HG03460 (cell line): Measurements from ENCODE around the gene ANGPTL7.
"Not testable (repeated sequence)": the region's sequence is repeated elsewhere in the genome, so short reads cannot be mapped to it uniquely, and the experiment has no call there.

ENCODE experiments used
- ATAC-seq: cut with Tn5 transposase; IDR thresholded peaks from one replicate; pipeline ENCODE4 v1.9.1; 2021; ENCODE audit not compliant: unreplicated experiment

The ANGPTL7 gene

DNA sequence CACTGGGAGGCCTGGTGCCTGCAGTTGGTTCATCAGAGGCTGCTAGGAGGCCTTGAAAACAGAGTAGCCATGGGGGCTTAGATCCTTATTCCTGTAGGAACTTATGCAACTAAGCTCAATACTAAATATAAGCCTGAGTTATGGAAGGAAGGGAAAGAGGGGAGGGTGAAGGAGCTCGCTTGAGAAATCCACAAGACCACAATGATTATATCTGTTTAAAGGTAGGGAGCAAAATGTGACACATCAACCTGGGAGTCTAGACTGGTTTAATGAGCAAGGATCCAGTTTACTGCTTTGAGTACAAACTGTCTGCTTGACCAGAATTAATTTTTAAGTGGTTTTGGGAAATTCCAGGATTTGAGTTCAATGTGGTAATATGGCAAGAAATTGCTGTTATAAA, 20.4 kb upstream of the ANGPTL7 start:
- ATAC-seq, result no peak

DNA sequence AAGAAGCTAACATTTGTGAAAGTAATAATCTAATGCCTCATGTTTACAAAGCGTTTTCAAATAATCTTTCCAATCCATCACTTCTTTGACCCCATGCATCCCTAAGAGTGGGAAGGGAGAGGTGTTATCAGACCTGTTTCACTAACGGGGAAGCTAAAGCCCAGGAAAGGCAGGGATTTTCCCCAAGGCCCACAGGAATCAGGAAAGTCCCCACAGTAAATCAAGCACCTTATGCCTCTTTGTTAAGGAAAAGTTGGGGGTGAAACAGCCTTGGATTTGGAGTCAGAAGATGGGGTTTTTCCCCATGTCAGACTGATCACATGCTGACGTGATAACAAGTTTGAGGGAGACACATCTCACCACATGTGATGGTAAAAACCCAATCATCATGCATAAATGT, 20.0 kb upstream of the ANGPTL7 start:
- ATAC-seq, result no peak

DNA sequence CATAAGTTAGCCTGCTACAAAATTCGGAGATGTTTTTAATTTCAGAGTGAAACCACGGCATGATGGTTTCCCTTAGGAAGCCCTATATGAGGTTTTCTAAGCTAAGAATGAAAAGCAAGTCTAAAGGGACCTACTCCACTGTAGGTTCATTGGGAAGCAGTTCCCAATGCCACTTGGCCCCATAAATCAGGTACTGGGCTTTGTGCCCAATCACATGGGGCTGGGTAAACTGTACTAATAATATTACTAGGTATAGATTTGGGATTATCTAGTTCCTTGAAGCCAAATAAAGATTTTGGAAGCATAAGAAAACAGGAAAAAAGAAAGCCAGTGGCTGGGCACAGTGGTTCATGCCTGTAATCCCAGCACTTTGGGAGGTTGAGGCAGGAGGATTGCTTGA, 19.1 kb upstream of the ANGPTL7 start:
- no peak for ATAC-seq

DNA sequence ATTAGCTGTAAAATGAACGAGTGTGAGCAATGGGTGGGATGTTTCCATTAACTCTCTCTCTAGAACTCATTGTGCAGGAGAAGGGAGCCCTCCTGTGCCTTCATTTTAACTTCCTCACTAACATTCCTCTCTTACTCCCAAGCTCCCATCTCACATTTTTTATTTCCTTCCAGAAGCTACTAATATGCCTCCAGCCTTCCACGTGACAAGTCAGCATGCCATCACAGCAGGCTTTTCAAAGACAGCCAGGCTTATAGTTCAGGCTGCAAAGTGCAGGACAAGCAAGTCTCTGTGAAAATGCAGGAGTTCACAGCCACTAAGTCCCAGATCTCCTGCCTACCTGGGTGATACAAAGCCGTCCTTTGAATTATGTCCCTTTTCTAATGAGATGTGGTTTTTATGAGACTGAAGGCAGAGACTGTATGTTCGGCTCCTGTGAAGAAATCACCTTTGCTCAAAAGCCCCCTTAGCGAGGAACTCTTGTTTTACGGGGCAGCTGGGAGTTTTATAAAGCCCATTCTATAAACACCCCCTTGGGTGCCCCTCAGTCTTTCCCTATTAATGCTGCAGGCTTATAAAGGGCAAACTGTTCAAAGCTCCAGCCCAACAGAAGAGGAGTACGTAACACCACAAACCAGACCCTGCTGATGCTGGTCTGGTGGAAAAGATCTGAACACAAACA, 14.8 kb upstream of the ANGPTL7 start:
- ATAC-seq, result no peak

DNA sequence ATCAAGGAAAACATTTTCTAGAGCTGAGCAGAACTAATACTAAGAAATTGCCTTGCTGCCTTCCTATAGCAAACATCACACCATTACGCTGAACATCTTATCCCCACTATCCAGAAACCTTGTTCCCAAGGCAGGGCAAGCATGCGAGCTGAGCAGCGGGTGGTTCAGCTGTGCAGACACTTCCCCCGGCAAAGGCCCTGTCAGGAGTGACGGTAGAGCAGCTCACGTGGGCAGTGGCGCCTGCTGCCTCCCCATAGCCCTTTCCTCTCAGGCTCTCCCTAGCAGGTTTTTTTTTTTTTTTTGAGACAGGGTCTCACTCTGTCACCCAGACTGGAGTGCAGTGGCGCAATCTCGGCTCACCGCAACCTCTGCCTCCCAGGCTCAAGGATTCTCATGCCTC, 13.7 kb upstream of the ANGPTL7 start:
- no peak for ATAC-seq

DNA sequence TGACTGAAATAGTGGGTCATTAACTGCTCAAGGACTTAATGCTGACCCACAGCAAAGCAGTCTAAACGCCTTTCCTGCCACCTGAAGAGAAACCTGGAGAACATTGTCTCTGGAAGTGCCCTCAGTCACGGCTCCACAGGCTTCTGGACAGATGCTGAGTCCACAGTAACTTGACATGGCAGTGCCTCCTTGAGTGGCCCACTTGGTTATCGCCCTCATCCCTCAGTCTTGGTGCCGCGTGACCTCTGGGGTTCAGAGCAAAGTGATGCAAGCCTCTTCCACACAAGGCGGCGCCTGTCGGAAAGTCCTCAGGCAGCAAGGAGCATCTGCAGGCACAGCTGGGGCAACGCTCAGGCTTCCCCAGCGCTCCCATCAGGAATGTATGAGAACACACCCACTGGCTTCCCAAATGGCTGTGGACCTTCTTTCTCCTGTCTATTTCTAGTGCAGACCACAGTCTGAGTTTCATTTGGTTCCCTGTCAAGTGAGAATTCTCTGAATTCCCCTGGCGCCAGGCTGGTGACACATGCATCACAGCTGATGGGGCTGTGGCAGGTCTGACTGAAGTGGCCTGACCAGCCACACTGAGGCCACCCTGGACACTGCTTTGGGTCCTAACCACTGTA, 13.0 kb upstream of the ANGPTL7 start:
- ATAC-seq, result no peak

DNA sequence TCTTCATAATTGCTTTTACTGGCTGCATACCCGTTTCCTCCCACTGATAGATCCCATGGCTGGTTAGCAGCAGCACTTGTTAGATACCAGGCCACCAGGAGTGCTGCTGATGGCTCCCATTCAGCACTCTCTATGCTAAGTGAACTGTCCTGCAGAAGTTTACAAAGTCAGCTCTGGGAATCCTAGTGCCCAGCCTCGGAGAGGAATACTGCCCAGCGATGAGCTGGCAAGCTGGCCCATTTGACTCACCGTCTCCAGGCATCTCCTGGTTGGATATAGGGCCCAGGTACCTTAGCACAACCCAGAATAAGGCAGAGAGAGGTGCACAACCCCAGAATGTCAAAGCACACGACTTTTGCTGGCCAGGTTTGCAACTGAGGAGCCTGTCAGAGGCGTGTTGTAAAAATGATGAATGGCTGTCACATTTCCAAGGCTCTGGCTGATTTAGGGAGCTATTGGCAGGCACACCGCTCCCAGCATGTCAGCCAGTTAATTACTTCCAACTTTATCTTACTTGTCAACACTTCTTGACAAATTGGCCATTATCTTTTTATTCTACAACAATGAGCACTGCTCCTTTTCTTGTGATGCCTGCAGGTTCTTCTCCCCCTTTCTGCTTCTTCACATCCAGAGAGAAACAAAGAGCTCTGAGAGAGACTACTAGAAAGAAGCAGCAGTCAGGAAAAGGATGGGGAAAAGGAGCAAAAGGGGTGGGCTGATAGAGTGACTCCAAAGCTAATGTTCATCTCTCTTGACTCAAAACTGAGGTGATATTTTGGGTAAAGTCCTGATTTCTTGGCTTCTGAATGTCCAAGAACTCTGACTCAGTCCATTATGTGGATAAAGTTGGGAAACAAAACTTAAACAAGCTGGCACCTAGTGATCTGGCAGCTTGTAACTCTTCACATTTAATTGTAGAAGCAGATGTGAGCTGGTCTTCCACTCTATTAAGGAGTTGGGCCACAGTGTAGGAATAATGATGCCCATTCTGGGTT, 10.8 kb upstream of the ANGPTL7 start:
- ATAC-seq, result no peak

DNA sequence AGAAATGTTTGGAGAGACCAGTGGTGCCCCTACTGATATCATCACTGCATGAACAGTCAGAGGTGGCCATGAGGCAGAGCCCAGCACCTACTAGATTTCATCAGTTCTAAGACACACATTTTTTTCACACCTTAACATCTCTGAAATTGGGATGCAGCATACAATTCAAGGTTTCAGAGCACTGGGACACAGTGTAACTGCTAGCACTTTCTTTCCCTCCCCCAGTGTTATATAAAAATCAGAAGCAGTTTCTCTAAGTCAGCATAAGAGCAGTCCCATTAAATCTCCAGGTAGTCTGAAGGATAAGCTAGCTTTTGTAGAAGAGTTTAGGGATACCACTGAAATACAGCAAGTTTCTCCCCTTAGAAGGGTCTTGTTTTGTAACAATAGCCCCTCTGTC, 10.0 kb upstream of the ANGPTL7 start:
- ATAC-seq, result no peak

DNA sequence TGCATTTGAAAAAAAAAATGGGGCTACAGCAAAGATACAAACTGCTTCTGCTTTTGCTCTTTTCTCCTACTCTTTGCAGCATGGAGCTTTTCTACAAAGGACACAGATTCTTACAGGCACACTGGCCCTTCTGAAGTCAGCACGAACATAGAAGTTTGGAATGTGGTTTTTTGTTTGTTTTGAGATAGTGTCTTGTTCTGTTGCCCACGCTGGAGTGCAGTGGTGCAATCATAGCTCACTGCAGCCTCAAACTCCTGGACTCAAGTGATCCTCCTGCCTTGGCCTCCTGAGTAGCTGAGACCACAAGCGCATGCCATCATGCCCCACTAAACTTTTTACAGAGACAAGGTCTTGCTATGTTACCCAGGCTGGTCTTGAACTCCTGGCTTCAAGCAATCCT, 9.4 kb upstream of the ANGPTL7 start:
- not testable (repeated sequence) for ATAC-seq

DNA sequence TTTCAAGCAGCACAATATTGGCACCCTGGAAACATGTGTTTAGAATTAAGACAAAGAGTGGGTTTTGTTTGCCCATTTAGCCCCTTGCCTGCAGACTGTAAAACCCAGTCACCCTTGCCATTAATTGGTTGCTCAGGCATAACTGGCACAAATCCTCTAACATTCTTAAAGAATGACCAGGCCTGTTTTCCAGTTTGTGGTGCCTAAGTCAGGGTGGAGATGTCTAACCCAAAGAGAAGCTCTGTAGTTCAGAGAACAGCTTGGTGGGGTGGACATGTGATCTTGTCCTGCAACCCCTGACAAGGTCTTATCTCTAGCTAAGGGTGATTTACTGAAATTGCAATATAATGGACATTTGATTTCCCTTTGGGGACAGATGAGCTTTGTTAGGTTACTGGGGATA, 8.8 kb upstream of the ANGPTL7 start:
- ATAC-seq, result no peak

DNA sequence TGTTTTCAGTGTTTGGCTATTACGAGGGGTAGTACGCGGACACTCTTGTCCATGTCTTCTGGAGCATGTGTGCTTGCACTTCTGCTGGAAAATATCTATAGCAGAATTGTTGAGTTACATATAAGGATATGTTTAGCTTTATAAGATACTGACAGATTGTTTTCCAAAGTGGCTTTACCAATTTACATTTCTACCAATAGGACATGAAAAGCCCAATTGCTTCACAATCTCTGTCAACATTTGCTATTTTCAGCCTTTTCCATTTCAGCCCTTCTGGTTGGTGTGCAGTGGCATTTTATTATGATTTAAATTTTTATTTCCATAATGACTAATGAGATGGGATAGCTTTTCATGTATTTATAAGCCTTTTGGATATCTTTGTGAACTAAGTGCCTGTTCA, 6.3 kb upstream of the ANGPTL7 start:
- no peak for ATAC-seq

DNA sequence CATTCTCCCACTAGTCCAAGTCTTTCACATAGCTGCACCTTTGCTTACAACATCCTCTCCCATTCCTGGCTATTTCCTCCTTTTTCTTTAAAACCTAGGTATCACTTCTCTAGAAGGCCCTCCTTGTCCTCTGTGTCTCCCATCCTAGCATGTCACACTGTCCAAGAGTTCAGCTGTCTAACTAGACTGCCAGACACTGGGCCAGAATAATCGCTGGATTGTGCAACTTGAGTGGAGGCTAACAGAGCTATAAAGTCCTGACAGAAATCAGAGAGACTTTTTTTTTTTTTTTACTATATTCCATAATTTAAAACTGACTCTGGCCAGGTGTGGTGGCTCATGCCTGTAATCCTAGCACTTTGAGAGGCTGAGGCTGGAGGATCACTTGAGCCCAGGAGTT, 4.2 kb upstream of the ANGPTL7 start:
- ATAC-seq, result no peak

DNA sequence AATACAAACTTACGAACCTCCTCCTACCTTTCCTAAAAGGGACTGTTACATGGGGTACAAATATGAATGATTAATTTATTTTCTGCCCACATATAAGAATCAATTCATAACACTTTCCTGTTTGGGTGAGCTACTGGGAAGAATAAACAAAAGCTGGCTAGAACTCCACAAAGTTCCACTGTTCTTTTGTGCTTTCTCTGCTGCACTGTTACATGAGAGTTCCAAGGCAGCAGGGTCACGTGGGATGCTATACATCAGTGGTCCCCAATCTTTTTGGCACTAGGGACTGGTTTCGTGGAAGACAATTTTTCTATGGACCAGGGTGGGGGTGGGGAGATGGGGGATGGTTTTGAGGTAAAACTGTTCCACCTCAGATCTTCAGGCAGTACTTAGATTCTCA, 2.2 kb upstream of the ANGPTL7 start:
- ATAC-seq, result no peak

DNA sequence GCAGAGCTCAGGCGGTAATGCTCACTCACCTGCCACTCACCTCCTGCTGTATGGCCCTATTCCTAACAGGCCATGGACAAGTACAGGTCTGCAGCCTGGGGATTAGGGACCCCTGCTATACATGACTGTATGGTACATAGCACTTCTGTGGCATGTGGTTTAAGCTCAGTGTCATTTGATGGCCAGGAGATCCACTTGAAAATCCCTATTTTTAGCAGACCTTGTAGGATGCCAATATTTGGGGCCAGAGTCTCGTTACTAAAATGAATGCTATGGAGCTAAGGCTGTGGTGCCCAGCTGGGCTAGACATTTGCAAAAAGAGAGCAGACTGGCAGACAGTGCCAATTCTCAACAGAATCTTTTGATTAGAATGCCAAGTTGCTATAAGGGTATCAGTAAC, 1.7 kb upstream of the ANGPTL7 start:
- no peak for ATAC-seq

DNA sequence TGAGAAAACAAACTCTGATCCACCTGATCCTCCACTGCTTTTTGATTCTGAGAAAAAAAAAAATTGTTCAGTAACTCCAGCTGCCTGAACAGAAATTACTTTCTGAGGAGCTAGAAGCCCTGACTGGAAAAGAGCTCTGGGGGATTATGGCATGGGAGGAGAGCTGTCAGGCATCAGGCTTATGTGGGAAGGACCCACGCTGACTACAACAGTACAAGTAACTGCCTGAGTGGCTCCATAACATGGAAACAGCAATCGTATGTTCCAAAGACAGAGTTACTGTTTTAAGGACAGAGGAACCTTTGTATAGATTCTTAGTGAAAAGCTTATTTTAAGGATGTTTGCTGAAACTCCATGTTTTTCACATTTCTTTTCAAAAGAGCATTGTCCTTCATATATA, 1.2 kb upstream of the ANGPTL7 start:
- no peak for ATAC-seq

DNA sequence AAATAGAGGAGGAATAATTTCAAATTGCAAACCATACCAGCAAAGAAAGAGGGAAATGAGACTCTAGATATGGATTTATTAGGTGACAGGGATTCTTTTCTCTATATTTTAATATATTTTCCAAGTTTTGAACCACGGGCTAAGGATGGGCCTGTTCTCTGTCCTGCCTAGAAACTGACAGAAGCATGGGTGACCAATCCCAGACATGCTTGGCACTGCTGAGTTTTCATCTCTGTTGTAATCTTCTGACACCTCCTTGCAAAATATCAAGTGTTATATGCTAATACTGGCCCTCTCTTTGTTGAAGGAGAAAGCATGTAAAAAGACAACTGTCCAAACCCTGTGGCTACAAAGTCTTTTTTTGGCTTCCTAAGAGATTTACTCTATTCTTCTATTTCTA, 774 bp upstream of the ANGPTL7 start:
- no peak for ATAC-seq

DNA sequence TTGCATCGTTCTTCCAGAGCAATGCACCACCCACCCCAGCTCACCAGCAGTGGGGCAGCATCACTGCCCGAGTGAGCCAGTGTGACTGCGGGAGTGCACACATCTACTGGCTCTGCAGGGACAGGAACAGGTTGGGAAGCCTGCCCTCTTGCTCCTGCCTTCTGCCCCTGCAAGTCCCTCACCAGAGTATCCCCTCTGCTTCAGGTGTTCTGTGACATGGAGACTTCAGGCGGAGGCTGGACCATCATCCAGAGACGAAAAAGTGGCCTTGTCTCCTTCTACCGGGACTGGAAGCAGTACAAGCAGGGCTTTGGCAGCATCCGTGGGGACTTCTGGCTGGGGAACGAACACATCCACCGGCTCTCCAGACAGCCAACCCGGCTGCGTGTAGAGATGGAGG, 4.2 kb downstream of the ANGPTL7 start:
- ATAC-seq, result no peak

DNA sequence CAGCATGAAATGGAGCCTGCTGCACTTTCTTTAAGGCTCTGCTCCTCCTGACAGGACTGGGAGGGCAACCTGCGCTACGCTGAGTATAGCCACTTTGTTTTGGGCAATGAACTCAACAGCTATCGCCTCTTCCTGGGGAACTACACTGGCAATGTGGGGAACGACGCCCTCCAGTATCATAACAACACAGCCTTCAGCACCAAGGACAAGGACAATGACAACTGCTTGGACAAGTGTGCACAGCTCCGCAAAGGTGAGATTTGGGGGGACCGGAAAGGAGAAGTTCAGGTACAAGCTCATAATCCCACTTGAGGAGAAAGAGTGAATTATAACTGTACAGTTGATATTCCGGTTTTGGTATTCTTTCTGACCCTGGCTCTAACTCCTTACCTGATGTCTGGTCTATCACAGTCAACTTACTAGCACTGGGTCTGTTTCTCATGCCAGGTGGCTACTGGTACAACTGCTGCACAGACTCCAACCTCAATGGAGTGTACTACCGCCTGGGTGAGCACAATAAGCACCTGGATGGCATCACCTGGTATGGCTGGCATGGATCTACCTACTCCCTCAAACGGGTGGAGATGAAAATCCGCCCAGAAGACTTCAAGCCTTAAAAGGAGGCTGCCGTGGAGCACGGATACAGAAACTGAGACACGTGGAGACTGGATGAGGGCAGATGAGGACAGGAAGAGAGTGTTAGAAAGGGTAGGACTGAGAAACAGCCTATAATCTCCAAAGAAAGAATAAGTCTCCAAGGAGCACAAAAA, 5.4 kb downstream of the ANGPTL7 start:
- no peak for ATAC-seq

DNA sequence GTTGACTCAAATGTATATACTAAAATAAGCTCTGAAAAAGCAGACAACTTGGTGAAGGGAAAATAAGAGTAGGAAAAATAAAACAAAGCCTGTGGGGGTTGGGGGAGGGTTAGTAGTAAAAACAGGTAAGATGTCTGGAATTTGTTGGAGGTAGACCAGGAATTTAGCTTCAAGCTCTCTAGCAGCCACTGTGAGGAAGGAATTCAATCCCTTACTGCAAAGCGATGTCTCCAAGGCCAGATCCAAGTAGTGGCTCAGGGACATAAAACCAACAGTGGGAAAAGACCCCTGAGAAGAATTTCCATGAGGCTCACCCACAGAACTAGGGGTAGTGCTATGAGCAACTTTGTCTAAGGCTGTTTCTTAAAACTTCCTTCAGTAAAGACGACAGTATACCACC, 7.8 kb downstream of the ANGPTL7 start:
- no peak for ATAC-seq

DNA sequence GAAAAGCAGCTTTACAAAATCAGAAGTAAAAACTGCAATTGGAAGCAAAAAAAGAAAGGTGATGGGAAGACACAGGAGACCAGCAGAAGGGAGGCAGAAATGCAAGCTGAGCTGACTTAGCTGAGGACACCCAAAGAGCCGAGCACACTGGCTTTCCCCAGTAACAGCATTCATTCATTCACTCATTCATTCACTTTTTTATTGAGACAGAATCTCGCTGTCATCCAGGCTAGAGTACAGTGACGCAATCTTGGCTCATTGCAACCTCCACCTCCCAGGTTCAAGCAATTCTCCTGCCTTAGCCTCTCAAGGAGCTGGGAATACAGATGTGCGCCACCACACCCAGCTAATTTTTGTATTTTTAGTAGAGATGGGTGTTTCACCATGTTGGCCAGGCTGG, 8.2 kb downstream of the ANGPTL7 start:
- ATAC-seq, result no peak

DNA sequence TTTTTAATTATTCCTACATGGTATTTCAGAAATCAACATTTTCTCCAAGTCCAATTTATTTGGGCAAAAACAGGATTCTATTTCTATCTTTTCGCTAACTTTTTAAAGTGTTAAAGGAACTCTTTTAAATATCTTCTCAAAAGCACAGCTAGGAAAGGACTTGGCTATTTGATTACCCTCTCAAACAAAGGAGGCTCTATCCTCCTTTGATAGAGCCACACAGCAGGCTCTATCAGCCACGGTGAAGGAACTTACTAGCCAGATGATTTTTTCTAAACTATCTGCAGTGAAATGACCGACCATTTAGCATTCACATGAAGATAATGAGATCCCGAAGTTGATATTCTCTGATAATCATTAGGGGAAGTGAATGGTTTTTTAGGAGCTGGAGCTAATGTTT, 9.1 kb downstream of the ANGPTL7 start:
- no peak for ATAC-seq
